Measurements from ENCODE around the gene SIL1.

SIL1 gene

DNA sequence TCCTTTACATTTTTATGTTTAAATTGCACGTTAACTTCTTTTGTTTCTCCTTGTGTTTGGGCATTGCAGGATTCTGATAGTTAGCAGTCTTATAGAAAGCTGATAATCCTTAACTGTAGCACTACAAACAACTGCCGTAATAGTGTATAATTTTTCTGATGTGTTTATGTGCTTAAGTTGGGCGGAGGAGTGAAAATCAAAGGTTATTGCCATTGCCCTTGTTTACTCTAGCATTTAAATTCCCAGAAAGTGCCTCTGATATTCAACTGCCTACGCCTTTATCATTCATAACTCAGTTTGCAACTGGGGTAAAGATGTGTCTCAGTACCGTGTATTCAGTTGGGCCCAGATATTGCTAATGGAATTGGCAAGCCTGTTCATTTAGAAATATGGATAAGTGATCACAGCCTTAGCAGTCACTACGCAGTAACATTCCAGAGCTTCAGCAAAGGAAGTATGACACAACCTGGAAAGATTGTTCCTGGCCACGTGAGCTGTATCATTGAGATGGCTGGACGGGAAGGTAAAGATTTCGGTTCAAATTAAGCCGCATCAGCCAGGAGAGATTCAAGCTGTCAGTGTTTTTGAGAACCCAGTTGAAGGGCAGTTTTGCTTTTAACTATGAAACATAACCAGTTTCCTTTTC lies 294.9 kb downstream of the SIL1 start:
- no peak for DNase-seq

DNA sequence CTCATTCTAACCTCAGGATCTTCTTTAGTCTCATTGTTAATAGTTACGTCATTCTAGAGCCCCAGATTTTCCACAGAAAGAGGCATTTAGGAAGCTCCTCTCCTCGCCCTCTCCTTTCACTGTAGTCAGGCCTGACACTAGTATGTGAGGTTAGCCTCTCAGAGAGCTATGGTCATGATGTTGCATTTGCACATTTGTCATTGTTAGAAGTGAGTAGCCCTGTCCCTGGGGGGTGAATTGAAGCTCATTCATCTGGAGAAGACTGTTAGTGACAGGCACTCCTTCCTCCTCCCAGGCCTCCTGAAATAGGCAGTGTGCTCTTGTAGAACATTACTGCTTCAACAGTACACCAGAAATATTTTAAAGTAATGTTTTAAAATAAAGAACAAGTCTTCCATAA lies 296.5 kb downstream of the SIL1 start:
- DNase-seq, result no peak

DNA sequence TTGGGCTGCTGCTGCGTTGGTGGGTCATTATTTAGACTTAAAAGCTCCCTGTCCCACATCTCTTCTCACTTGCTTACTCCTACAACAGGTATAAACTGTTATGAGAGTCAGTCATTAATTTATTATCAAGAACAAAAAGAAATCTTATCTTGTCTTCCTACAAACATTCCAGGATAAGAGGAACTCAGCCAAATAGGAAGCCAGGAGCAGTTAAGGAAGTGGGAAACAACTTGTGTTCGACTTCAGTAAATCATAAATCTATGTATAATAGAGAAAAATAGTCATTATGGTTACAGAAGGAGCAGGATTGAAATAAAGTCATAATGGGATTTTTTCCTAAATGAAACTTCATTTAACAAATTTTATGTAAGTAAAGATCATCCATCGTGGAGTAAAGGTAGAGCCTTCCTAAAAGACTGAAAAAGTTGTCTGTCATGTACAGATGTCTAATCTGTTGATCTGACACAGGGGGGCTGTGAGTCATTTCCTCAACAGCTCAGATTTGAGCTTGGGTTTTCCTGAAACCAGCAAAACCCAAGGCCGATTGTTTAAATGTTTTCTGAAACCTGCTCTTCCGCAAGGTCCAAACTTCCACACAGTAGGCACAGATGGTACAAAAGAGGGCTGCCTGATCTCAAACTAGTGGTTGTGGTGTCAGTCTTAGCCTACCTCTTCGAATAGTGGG lies 297.7 kb downstream of the SIL1 start:
- DNase-seq, result no peak

DNA sequence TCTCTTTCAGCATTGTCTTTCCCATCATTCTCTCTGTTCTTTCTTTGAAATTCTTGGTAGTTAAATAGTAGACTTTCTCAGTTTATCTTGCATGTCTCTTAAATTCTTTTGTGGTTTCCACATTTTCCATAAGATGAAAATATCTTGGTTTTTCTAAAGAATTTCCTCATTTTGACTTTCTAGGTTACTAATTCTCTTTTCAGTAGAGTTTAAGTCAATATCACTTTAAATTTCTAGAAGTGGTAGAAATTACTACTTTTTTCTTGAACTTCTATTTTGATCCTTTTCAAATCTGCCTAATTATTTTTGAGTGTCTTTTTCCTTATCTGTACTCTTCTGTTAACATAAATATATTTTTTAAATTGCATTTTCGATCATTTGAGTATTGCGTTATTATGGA lies 299.4 kb downstream of the SIL1 start:
- DNase-seq, result no peak

DNA sequence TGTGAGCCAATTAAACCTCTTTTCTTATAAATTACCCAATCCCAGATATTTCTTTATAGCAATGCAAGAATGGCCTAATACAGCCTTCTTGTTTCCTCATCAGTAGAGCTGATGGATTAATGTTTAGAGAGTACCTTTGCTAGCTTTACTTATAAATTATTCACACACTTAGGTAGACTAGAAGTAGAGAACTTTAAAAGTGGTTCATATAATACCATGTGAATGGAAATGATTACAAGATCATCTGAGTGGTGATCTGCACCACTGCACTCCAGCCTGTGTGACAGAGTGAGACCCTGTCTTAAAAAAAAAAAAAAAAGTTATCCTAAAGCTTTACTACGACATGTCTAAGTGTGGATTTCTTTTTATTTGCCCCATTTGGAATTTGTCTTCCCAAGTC lies 299.9 kb downstream of the SIL1 start:
- no peak for DNase-seq
